PFSK-1 (cell line): ENCODE data around the gene SORBS1. TPM values are rescaled to one million over a fixed set of nuclear protein-coding genes. Genes with fewer than 3 reads are reported as not detected.

ENCODE experiments used
- FOXP2 ChIP-seq: optimal IDR thresholded peaks from 2 replicates; pipeline ENCODE3; 2011; ENCODE audit warnings: borderline replicate concordance, control low read depth, inconsistent platforms; ENCODE audit not compliant: insufficient read depth; ENCODE audit errors: extremely low read length, extremely low read depth
- POLR2AphosphoS5 ChIP-seq: IDR thresholded peaks from 2 replicates; pipeline ENCODE4 v1.6.1; 2012; ENCODE audit warnings: low read depth, mild to moderate bottlenecking, control low read depth, low read length, moderate library complexity
- SIN3A ChIP-seq: IDR thresholded peaks from 2 replicates; pipeline ENCODE4 v1.6.1; 2012; ENCODE audit warnings: mild to moderate bottlenecking, low read length, moderate library complexity, borderline replicate concordance; ENCODE audit not compliant: insufficient read depth
- TAF1 ChIP-seq: IDR thresholded peaks from 2 replicates; pipeline ENCODE4 v1.6.1; 2012; ENCODE audit warnings: low read length, control low read depth, borderline replicate concordance; ENCODE audit not compliant: insufficient read depth
- polyA plus RNA-seq: library from polyadenylated mRNA; unstranded; fragments of >200 nt; gene quantifications from one replicate; pipeline ENCODE4 v1.2.1, GENCODE V29; 2012; ENCODE audit warnings: low read depth, missing spikeins; ENCODE audit not compliant: insufficient read length
- TF ChIP-seq, protein P1 (sequence below), 2 experiments: IDR thresholded peaks; 2 replicates each; pipeline versions ENCODE4 v1.6.1 to v1.8.0; 2011 to 2012; ENCODE audit warnings: low read depth in 2 of 2, low read length in 2 of 2, control low read depth in 1 of 2, inconsistent platforms in 1 of 2, mild to moderate bottlenecking in 1 of 2, moderate library complexity in 1 of 2; ENCODE audit not compliant: insufficient read depth in 1 of 2

SORBS1 gene
- not detected for polyA plus RNA-seq

DNA sequence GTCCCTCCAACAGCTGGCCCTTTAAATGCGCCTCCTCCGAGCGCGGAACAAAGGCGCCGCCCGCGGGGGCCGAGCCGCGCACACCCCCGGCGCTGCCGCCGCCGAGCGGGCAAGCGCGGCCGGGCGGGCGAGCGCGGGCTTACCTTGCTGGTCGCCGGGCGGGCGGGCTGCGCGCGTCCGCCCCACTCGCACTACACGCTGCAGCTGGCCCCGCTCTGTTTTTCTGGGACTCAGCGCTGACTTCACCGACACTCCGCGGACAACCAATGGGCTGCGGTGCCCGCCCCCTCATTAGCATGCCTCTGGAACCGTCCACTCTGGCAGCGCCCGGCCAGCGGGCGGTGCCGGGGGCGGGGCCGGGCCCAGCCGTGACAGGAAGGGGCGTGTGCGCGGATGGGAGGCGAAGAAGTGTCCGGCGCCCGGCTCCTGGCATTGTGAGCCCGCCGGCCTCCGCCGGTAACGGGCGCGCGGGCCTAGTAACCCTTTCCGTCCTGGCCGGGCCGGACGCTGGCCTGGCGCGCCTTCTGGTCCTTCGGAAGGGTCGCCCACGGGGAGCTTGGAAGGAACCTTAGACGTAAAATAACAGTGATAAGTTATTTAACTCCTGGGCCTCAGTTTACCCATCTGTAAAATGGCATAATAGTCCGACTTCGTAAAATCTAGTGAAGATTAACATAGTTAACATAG, at the start of gene SORBS1:
Gene SORBS1 (minus strand): TSS at position 195 of the 687 bp plus-strand sequence. CDS start 120,236 bp downstream, outside the sequence.
- TF ChIP-seq POLR2AphosphoS5 (no peak), SIN3A (no peak; the same call in 1 of the 2 replicates), FOXP2 (peak; percentile 42)

DNA sequence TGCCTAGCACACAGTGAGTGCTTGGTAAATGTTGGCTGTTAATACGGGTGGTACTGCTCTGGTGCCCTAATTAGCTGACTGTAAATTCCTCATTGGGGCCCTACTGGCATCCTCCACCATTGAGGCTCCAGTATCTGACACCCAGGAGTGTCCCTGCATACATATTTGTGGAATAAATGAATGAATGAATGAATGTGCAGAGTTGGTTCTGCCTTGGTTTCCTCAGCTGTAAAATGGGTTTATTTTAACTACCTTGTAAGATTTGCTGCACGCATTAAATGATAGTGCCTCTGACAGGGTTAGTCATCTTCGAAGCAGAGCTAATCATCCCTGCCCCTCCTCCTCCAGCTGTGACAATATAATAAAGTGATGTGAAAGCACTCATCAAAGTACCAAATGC, 49.6 kb upstream of the SORBS1 start:
- TF ChIP-seq POLR2AphosphoS5, result no peak
- no peak for TF ChIP-seq TAF1
- TF ChIP-seq SIN3A, result no peak
- TF ChIP-seq, protein P1, sequence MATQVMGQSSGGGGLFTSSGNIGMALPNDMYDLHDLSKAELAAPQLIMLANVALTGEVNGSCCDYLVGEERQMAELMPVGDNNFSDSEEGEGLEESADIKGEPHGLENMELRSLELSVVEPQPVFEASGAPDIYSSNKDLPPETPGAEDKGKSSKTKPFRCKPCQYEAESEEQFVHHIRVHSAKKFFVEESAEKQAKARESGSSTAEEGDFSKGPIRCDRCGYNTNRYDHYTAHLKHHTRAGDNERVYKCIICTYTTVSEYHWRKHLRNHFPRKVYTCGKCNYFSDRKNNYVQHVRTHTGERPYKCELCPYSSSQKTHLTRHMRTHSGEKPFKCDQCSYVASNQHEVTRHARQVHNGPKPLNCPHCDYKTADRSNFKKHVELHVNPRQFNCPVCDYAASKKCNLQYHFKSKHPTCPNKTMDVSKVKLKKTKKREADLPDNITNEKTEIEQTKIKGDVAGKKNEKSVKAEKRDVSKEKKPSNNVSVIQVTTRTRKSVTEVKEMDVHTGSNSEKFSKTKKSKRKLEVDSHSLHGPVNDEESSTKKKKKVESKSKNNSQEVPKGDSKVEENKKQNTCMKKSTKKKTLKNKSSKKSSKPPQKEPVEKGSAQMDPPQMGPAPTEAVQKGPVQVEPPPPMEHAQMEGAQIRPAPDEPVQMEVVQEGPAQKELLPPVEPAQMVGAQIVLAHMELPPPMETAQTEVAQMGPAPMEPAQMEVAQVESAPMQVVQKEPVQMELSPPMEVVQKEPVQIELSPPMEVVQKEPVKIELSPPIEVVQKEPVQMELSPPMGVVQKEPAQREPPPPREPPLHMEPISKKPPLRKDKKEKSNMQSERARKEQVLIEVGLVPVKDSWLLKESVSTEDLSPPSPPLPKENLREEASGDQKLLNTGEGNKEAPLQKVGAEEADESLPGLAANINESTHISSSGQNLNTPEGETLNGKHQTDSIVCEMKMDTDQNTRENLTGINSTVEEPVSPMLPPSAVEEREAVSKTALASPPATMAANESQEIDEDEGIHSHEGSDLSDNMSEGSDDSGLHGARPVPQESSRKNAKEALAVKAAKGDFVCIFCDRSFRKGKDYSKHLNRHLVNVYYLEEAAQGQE (IDR thresholded peaks at IDR 0.05; ENCODE audit: insufficient read depth in 1 of 2, low read depth in 2 of 2, low read length in 2 of 2), result no peak
- no peak for TF ChIP-seq FOXP2

DNA sequence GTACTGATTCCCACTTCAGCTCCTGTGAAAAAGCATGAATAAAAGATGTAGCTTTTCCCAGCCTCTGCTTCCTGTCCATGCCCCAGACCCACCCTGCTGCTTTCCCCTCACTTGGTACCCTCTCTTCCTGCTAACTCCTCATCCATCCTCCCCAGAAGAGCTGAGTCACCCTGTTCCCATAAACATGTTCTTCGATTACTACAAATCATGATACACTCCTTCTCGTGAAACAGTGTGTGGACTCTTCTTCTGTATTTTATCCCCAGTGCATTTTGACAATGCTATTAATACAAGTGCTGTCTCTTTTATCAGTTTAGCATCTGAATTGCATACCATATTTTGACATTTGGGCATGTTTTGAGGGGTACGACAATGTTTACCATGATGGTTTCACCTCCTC, 45.8 kb upstream of the SORBS1 start:
- TF ChIP-seq TAF1, result no peak
- TF ChIP-seq POLR2AphosphoS5, result no peak
- TF ChIP-seq SIN3A, result no peak
- no peak for TF ChIP-seq FOXP2

DNA sequence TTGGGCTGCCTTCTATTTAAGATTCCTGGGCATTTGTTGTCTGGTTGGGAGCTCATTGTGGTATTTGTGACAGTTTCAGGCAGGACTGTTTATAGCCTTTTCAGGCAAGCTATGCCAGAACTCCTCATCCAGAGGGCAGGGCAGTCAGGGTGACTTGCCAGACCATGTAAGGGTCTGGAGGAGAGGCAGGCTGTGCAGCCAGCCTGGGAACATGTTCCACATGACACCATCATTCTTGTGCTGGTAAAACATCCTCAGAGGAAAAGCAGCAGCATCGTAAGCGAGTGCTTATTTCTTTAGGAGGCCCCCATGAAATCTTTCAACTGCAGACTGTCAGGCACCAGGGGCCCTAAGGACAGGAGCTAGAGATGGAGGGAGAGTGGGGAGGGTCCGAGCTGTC, 44.0 kb upstream of the SORBS1 start:
- TF ChIP-seq FOXP2 (no peak), TAF1 (no peak), SIN3A (no peak), POLR2AphosphoS5 (no peak)
- TF ChIP-seq, protein P1 (IDR thresholded peaks at IDR 0.05; ENCODE audit: insufficient read depth in 1 of 2, low read depth in 2 of 2, low read length in 2 of 2), result no peak

DNA sequence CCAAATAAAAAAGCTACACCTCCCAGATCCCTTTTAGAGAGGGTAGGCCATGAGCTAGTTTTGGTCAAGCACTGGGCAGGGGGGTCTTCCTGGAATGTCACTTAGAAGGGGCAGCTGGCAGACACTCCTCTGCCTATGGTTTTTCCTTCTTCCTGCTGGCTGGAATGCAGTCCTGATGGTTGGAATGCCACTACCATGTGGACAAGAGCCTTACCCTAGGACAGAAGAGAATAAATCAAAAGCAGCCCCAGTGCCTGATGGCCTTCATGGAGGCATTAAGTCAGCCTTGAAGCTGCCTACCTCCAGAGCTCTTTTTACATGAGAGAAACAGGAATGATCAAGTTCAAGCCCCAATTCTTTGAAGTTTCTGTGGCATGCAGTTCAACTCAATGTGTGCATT, 43.5 kb upstream of the SORBS1 start:
- TF ChIP-seq SIN3A (no peak), FOXP2 (no peak), TAF1 (no peak), POLR2AphosphoS5 (no peak)
- TF ChIP-seq, protein P1 (IDR thresholded peaks at IDR 0.05; ENCODE audit: insufficient read depth in 1 of 2, low read depth in 2 of 2, low read length in 2 of 2), result no peak

DNA sequence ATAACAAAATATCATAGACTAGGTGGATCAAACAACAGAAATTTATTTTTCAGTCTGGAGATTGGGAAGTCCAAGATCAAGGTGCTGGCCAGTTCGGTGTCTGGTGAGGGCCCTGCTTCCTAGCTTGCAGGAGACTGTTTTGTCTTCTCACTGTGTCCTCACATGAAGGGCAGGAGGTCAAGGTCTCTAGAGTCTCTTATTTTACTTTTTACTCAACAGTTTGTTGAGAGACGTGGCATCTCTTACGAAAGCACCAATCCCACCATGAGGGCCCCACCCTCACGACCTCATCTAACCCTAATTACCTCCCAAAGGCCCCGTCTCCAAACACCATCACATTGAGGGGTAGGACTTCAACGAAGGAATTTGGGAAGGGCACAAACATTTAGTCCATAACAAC, 41.2 kb upstream of the SORBS1 start:
- TF ChIP-seq SIN3A, result no peak
- TF ChIP-seq, protein P1 (IDR thresholded peaks at IDR 0.05; ENCODE audit: insufficient read depth in 1 of 2, low read depth in 2 of 2, low read length in 2 of 2), result no peak
- TF ChIP-seq TAF1, result no peak
- TF ChIP-seq FOXP2, result no peak
- no peak for TF ChIP-seq POLR2AphosphoS5
